ENCODE results near the gene POLE. TPM values are rescaled to one million over a fixed set of nuclear protein-coding genes. Genes with fewer than 3 reads are reported as not detected.
A peak's percentile ranks its signal among the peaks of the same experiment; 100 is the strongest.

The POLE gene
- total RNA-seq, 1 donor from 2014 or later: 10.5 TPM

DNA sequence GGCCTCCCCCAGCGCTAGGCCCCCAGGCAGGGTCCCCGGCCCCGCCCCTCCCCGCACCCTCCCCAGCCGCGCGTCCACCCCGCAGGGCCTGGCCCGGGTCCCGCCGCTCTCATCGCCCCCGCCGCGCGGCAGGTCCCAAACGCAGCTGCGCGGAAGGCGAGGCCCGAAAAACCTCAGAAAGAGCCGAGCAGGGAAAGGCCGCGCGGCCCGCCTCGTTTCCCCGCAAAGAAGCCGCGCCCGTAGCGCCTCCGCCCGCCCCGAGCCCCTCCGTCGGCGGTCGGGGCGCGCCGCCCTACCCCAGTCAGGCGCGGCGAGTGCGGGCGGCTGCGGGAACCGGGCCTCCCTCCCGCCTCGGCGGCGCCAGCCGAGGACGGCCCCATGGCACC lies 324 bp downstream of the POLE start:
- FAIRE-seq: no peak
- Histone ChIP-seq H3K4me3 (ENCODE audit: low read depth, low read length) (peak overlapping the region; percentile 58), H3K36me3 (ENCODE audit: control insufficient read depth, insufficient read depth, low read length) (no peaks in the 10 kb centered on the region), H3K27me3 (ENCODE audit: control insufficient read depth, insufficient read depth, low read length) (no peaks in the 10 kb centered on the region)
- TF ChIP-seq, protein P1, sequence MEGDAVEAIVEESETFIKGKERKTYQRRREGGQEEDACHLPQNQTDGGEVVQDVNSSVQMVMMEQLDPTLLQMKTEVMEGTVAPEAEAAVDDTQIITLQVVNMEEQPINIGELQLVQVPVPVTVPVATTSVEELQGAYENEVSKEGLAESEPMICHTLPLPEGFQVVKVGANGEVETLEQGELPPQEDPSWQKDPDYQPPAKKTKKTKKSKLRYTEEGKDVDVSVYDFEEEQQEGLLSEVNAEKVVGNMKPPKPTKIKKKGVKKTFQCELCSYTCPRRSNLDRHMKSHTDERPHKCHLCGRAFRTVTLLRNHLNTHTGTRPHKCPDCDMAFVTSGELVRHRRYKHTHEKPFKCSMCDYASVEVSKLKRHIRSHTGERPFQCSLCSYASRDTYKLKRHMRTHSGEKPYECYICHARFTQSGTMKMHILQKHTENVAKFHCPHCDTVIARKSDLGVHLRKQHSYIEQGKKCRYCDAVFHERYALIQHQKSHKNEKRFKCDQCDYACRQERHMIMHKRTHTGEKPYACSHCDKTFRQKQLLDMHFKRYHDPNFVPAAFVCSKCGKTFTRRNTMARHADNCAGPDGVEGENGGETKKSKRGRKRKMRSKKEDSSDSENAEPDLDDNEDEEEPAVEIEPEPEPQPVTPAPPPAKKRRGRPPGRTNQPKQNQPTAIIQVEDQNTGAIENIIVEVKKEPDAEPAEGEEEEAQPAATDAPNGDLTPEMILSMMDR (IDR thresholded peaks at IDR 0.05; ENCODE audit: insufficient read depth, low read length, severe bottlenecking): no peak
- DNase-seq (ENCODE audit: low read depth): no peak

- Histone ChIP-seq H3K36me3 (ENCODE audit: control insufficient read depth, insufficient read depth, low read length) (no peaks in the 10 kb centered on the region), H3K27me3 (ENCODE audit: control insufficient read depth, insufficient read depth, low read length) (no peaks in the 10 kb centered on the region), H3K4me3 (ENCODE audit: low read depth, low read length) (no peak overlapping the region)
- FAIRE-seq (no peak), DNase-seq (ENCODE audit: low read depth) (no peak)
- TF ChIP-seq, protein P1 (IDR thresholded peaks at IDR 0.05; ENCODE audit: insufficient read depth, low read length, severe bottlenecking): no peak
These were observed 1.7 kb downstream of the POLE start for GRCh38 chr12:132685400-132685799.

GRCh38 chr12:132677492-132677891 lies 9.7 kb downstream of the POLE start:
- no peak for DNase-seq (ENCODE audit: low read depth)
- H3K36me3 ChIP-seq (ENCODE audit: control insufficient read depth, insufficient read depth, low read length): peaks cover 15% of the 10 kb centered on the region
- no peak for FAIRE-seq
- no peaks in the 10 kb centered on the region for H3K27me3 ChIP-seq (ENCODE audit: control insufficient read depth, insufficient read depth, low read length)
- TF ChIP-seq, protein P1 (IDR thresholded peaks at IDR 0.05; ENCODE audit: insufficient read depth, low read length, severe bottlenecking): no peak
- H3K4me3 ChIP-seq (ENCODE audit: low read depth, low read length): no peak overlapping the region

DNA sequence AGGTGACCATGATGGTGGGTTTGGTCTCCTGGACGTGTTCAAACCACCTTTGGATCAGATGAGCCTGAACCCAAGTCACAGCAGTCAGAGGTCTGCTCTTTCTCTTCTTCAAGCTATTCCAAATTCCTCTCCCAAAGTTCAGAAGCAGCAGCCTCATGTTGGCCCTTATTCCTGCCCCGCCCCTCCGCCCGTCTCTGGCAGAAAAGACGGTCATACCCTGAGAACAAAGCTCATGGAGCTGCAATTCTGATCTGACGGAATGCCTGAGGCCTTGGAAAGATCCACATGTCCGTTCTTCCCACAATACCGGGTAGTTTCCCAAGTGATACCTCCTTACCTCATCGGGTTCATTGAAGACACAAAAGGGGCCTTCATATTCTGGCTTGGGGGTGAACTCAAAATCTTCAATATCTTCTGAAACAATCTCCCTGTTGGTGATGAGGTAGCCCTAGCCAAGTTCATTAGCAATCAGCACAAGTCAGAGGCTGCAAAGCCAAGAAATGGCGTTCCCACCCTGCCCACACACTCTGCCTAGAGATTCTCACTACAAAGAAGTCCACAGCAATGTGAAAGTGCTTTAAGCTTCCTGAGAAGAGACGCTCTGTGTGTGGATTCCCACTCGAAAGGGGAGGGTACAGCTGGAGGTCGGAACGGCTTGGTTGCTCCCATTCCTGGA lies 11.2 kb downstream of the POLE start:
- FAIRE-seq (no peak), DNase-seq (ENCODE audit: low read depth) (no peak)
- peaks cover 20% of the 10 kb centered on the region for H3K36me3 ChIP-seq (ENCODE audit: control insufficient read depth, insufficient read depth, low read length)
- TF ChIP-seq, protein P1 (IDR thresholded peaks at IDR 0.05; ENCODE audit: insufficient read depth, low read length, severe bottlenecking): no peak
- H3K4me3 ChIP-seq (ENCODE audit: low read depth, low read length): no peak overlapping the region
- no peaks in the 10 kb centered on the region for H3K27me3 ChIP-seq (ENCODE audit: control insufficient read depth, insufficient read depth, low read length)

- FAIRE-seq: no peak
- TF ChIP-seq, protein P1 (IDR thresholded peaks at IDR 0.05; ENCODE audit: insufficient read depth, low read length, severe bottlenecking): no peak
- no peak for DNase-seq (ENCODE audit: low read depth)
- H3K4me3 ChIP-seq (ENCODE audit: low read depth, low read length): no peak overlapping the region
- no peaks in the 10 kb centered on the region for H3K27me3 ChIP-seq (ENCODE audit: control insufficient read depth, insufficient read depth, low read length)
- H3K36me3 ChIP-seq (ENCODE audit: control insufficient read depth, insufficient read depth, low read length): peaks cover 20% of the 10 kb centered on the region
These were observed 12.6 kb downstream of the POLE start for GRCh38 chr12:132674561-132674960.

All from bronchial epithelial cell (primary cell).